OCI-LY1 (cell line): ENCODE data around the gene DMD.

Experiments used
- EZH2 ChIP-seq: fragments of 200-600 bp; sonication (generic), shearing (Covaris generic); IDR thresholded peaks from 2 replicates; pipeline ENCODE4 v1.8.0; 2017; ENCODE audit warnings: borderline replicate concordance, mixed run types, mild to moderate bottlenecking, antibody characterized with exemption, low read length, moderate library complexity, mixed read lengths
- TF ChIP-seq, protein P1 (sequence below): fragments of 200-600 bp; sonication (generic), shearing (Covaris generic); IDR thresholded peaks from 2 replicates; pipeline ENCODE4 v1.5.1; 2017; ENCODE audit warnings: mild to moderate bottlenecking, antibody characterized with exemption, low read length, moderate library complexity, mixed read lengths

DNA sequence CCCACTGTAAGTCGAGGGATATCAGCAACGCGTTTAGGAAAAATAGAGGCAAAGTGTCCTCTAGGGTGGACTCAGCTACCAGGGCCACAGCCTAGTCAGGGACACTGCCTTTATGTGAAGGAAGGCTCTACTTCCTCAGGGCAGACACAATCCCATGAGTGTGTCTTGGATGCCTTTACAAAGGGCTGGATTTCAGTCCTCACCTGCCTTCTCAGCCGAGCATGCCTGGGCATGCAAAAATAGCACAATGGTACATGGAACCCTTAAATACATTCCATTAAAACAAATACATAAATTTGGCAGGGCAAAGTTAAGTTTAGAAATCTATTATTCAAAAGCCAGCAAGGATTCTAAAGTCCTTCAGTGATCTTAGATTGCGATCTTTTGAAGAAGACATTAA lies 51.1 kb downstream of the DMD start:
- TF ChIP-seq EZH2 = no peak
- TF ChIP-seq, protein P1, sequence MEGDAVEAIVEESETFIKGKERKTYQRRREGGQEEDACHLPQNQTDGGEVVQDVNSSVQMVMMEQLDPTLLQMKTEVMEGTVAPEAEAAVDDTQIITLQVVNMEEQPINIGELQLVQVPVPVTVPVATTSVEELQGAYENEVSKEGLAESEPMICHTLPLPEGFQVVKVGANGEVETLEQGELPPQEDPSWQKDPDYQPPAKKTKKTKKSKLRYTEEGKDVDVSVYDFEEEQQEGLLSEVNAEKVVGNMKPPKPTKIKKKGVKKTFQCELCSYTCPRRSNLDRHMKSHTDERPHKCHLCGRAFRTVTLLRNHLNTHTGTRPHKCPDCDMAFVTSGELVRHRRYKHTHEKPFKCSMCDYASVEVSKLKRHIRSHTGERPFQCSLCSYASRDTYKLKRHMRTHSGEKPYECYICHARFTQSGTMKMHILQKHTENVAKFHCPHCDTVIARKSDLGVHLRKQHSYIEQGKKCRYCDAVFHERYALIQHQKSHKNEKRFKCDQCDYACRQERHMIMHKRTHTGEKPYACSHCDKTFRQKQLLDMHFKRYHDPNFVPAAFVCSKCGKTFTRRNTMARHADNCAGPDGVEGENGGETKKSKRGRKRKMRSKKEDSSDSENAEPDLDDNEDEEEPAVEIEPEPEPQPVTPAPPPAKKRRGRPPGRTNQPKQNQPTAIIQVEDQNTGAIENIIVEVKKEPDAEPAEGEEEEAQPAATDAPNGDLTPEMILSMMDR = no peak
